IPS DF 4.7 (cell line): ENCODE data around the gene CFAP100.

Experiments used
- DNase-seq: peaks from one replicate; pipeline ENCODE4 v3.0.0-alpha.2; 2013; ENCODE audit warnings: low spot score; ENCODE audit errors: extremely low read depth

CFAP100 gene

GRCh38 chr3:126356373-126357264, 38.1 kb upstream of the CFAP100 start:
- DNase-seq, result no peak

DNA sequence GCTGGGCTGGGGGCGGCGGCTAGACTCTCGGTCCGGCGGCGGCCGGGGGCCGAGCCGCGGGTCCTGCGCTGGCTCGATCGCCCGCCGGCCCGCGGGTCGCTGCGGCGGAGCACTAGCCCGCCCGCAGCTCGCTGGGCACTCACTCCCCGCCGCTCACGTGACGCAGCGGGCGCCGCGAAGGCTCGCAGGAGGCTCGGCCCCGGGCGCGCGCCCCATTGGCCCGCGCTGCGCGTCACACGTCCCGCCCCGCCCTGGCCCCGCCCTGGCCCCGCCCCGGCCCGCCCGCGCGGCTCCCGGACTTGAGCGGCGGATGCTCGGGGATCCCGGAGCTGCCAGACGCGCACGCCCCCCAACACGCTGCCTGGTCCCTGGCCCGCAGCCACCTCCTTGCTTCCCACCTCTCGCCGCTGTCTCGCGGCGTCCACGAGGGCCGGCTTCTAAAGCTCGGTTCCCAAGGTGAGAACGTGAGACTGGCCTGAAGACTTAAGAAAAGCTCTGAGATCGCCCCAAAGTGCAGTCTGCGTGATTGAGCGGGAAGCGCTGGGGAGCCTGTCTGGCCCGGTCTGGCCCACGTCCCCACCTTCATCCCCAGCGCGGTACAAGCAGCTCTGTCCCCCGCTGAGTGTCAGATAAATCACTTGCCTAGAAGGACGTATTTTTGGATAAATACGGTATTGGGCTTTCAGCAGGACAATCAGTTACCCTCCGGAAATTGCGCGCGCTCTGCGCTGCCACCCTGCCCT, 37.2 kb upstream of the CFAP100 start, which contains the start of gene KLF15:
Gene KLF15 (minus strand): TSS at position 114 of the 743 bp plus-strand sequence. CDS start 4,486 bp downstream, outside the sequence.
- no peak for DNase-seq

DNA sequence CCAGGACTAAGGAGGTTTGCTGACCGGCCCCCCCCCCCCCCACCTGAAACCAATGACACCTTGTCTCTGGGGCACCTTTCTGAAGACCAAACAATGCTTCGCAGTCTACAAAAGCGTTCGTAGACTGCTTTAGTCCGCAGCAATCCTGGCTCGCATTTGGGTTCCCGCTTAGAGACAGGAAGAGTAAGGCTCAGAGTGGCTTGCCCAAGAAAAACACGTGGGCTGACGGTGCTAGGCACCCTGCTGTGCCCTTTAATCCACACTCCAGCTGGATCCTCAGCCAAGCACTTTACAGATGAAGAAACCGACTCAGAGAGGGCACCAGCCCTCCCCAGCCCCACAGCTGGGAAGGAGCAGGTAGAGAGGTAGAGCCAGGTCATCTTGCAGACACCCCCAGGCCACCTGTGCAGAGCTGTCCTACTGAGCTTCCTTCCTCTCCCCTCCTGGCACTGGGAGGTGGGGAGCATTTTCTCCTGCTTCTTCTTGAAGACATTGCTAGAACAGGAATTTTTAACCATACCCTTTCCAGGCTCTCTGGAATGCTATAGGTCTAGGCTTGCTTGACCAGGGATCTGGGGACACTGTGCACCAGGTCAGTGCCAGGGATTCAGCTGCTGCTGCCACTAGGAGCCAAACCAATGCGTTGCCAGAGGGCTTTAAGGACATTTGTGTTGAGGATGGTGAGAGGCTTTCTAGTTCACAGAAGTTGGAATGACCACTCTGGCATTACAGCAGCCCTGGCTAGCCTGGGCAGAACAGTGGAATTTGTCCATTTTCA, 36.5 kb upstream of the CFAP100 start:
- DNase-seq, result no peak

DNA sequence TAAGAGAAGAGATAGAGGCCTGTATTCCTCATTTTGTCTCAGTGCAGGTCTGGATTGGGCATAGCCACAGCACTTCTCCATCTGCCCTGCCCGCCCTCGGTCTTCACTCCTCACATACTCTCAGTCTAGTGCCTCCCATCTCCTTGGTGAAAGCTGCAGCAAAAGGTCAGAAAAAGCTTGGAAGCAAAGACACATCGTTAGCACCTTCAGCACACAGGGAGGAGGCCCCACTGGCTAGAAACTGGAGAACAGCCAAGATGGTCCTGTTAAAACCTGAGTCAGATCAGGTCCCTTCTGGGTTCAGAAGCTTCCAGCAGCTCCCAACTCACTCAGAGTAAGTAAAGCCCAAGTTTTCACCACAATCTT, 35.9 kb upstream of the CFAP100 start:
- DNase-seq, result no peak

GRCh38 chr3:126360046-126360713, 34.5 kb upstream of the CFAP100 start:
- no peak for DNase-seq

GRCh38 chr3:126360714-126361060, 34.0 kb upstream of the CFAP100 start:
- DNase-seq, result no peak

- DNase-seq, result no peak
These were observed 33.5 kb upstream of the CFAP100 start for GRCh38 chr3:126361211-126361610.

GRCh38 chr3:126364130-126364695, 30.5 kb upstream of the CFAP100 start:
- DNase-seq, result no peak

DNA sequence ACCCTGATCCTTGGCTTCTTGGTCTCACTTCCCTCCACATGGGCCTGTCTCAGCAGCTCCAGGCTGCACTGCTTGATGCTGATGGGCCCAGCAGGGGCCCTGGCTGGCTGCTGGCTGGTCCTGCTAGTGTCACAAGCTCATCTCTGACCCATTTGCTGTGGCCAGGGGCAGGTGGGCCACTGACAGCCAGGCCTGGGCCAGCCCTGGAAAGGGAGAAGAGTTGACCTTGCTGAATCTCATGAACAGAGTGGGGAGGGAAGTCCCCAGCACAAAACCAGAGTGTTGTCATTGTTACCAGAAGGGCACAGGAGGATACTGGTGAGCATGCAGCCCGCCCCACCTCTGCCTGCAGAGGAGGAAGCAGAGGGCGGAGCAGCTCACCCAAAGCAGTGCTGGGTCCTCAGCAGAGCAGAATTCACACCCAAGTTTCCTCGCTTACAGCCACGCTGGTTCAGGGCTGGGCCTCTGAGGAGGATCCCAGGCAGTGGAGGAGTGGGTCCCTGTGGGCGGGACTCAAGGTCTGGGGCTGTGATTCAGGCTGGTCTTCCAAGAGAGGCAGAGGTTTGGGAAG, 29.9 kb upstream of the CFAP100 start:
- no peak for DNase-seq

GRCh38 chr3:126365351-126366277, 29.1 kb upstream of the CFAP100 start:
- no peak for DNase-seq

DNA sequence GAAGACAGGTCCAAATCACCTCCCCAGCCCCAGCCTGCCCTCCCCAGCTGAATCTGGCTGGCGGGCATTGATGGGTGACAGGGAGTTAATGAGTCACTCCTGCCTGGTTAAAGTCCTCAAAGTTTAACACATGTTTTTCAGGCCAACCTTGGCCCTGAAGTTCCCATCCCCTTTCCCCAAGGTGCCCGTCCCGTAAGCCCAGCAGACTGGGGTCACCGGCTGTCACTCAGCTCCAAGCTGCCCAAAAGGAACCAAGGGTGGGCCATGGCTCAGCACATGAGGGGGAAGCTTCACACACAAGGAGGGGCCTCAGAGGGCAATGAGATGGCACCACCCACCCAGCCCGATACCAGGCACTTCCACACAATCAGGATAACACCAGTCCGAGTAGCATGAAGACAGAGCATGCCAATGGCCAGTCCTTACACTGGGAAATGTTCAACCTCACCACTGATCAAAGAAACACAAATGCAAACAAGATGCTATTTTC, 27.3 kb upstream of the CFAP100 start:
- DNase-seq, result no peak

GRCh38 chr3:126369490-126369889, 25.2 kb upstream of the CFAP100 start:
- DNase-seq, result no peak

GRCh38 chr3:126370055-126370454, 24.7 kb upstream of the CFAP100 start:
- no peak for DNase-seq

DNA sequence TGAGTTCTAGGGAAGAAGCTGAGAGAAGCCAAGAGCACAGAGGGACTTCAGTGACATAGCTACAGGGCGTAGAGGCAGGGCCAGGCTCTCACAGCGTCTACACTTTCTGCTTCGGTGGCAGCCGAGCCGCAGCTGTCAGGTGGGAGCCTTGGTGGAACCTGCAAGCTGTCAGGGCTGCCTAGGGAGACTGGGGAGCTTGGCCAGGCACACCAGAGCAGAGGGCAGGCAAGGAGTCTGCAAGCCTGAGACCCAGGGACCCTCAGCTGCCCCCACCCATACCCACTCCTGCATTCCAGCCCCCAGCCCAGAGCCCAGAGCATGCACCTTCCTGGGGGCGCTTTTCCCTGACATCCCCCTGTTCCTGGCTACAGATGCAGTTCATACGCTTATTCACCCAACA, 24.1 kb upstream of the CFAP100 start:
- no peak for DNase-seq

DNA sequence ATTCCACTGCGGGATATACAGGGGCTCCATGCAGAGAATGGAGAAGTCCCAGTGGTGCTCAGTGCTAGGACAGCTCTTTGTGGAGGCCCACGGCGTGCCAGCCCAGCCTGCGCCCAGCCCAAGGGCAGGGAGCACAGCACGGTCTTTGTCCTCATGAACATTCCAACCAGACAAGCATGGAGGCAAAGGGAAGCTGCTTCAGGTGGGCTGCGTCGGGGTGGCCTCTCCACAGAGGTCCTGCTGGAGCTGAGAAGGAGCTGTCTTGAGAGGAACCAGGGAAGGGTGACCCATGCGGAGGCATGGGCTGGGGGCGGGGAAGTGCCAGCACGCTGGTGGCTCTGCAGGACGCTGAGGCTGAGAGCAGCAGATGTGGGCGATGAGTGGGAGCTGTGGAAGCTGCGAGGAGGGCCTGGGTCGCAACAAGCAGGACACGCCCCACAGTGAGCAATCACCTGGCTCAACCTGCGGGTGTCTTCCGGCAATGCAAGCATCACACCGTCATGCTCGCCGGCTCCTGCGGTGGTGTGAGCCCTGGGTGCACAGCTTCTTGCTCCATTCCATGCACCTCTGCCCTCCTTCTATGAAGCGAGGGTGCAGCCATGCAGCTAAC, 23.5 kb upstream of the CFAP100 start:
- no peak for DNase-seq

DNA sequence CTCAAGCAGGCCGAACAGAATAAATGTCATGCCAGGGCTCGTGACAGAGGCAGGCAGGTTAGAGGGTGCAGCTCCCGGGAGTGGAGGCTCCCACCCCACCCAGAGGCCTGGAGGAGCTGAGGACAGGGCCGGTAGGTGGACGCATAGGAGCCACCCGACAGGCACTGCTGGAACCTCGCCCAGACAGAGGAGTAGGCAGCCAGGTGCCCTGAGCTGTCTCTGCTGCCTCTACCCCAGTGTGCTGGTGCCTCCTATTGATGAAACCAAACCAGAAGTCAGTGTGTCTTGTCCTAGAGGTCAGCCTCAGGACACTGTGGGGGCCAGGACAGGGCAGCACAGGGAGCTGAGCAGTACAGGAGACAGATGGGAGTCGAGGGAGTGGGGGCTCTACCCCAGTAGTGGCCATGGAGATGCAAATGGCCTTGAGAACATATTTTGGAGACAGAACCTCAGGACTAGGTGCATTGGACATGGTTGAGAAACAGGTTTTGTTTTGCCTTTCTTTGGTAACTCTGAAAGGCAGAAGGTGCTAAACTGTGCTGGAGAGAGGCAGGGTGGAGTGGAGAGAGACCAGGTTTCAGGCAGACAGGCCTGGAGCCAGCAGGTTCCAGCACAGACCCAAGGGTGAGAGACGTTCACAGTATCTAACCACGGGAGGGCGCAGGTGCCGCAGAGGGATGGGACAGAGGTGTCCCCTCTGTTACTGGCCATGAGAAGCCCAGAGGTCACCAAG, 22.1 kb upstream of the CFAP100 start:
- no peak for DNase-seq

DNA sequence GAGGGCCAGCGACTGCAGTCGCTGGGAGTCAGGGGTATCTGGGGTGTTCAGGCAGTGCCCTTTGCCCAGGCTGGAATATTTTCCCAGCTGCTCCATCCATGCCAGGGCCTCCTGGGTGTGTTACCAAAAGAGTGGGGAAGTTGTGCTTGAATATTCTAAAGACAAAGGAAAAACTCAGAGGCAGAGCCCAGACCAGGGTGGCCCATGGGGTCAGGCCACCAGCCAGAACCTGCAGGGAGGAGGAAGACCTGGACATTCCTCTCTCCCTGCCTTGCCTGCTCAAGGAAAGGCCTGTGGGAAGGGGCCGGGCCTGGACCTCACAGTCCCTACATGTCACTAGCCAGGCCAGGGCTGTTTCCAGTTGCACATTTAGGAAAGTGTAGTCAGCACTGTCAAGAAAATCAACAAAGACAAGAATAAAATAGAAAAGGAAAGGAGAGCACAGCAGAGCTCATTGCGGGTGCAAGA, 21.5 kb upstream of the CFAP100 start:
- no peak for DNase-seq
